HG02588 (cell line): ENCODE measurements around the gene PLA1A.

ENCODE experiments used
- ATAC-seq: cut with Tn5 transposase; IDR thresholded peaks from one replicate; pipeline ENCODE4 v1.9.1; 2021; ENCODE audit warnings: mild to moderate bottlenecking, moderate library complexity; ENCODE audit not compliant: unreplicated experiment

PLA1A gene

GRCh38 chr3:119604878-119605277 is 7.2 kb downstream of the PLA1A start:
- no peak for ATAC-seq

DNA sequence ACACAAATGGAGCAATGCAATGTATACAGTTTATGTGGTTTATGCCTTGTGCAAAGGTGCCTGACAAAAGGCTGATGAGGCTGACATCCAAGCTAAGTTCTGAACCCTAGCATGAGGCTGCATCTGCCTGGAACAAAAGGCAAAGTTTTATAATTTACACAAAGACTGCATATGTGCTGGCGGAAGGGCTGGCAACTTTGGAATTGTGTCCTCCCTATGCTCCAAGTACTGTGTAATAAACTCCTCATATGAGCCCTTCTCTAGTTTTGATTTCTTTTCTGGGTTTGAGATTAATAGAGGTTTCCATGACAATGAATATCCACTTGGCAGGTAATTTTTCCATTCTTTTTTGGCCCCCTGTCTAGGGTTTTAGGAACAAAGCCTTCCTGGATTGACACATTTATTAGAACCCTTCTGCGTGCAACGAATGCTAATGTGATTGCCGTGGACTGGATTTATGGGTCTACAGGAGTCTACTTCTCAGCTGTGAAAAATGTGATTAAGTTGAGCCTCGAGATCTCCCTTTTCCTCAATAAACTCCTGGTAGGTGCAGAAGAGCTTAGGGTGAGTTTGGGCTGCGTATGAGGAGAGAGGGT is 10.8 kb downstream of the PLA1A start:
- no peak for ATAC-seq

DNA sequence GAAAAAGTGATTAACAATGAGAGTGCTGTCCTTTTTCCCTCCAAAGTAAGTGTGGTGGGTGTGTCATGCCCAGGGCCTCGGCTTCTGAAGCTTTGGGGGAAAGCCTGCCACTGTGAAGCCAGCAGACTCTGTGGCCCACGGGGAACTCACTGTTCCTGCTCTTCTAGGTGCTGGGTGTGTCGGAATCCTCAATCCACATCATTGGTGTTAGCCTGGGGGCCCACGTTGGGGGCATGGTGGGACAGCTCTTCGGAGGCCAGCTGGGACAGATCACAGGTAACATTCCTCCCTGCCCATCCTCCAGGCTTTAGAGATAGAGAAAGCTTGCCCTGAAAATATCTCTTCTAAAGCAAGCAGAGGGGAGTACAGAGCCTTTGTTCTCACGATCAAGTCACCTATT is 11.6 kb downstream of the PLA1A start:
- no peak for ATAC-seq

- ATAC-seq: no peak
Measured at GRCh38 chr3:119611664-119612063, 14.0 kb downstream of the PLA1A start.

GRCh38 chr3:119613201-119613600 is 15.5 kb downstream of the PLA1A start:
- no peak for ATAC-seq

GRCh38 chr3:119613872-119614271 is 16.2 kb downstream of the PLA1A start:
- ATAC-seq: no peak

GRCh38 chr3:119616056-119616455 is 18.4 kb downstream of the PLA1A start:
- ATAC-seq: no peak

DNA sequence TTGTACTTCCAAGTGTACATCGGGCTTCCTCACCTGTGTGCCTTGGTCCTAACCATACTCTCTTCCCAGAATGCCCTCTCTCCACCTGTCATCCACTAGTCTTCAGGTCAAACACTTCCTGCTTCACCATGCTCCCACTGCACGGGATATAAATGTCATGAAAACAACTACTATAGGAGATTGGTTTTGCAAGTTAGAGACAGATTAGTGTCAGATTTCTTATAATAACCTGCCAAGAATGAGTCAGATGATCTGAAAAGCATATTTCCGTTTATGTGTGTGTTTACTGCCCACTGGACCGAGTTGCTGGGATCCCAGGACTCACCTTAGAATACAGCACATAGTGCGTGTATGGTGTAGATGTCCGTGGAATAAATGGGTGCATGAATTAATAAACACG is 21.4 kb downstream of the PLA1A start:
- no peak for ATAC-seq

DNA sequence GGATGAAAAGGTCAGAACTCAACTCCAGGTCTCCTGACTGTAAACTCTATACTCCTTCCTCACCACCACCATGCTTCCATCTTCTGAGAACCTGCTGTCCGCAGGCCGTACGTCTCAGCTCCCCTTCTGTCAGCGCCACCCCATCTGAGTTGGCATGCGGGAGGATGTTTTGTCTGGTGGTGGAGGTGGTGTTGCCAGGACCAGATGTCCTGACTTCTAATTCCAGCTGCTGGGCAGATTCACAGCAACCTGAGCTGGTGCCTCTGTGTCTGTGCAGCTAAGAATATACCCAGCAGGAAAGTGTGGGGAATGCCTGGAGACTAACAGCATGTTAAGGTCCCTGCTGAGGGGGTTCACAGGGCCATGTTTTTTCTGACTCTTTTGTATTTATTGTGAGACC is 23.2 kb downstream of the PLA1A start:
- ATAC-seq: no peak

DNA sequence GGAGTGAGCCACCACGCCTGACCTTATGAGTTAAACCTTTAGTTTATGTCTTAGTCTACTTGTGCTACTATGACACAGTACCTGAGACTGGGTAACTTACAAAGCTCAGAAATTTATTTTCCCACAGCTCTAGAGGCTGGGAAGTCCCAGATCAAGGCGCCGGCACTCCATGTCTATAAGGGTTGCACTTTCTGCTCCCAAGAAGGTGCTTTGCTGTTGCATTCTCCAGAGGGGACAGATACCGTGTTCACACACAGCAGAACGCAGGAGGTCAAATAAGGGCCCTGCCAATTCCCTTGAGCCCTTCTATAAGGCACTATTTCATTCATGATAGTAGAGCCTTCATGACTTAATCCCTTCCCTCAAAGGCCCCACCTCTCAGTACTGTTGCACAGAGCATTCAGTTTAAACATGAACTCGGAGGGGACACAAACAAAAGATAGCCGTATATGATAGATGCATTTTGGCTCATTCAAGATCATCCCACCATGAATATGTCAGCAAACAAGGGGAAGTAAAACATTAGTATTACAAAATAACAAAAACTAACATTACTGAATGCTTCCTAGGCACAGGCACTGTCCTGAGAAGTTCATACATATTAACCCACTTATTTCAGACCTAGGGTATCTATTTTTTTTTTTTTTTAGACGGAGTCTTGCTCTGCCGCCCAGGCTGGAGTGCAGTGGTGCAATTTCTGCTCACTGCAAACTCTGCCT is 26.5 kb downstream of the PLA1A start:
- ATAC-seq: no peak

DNA sequence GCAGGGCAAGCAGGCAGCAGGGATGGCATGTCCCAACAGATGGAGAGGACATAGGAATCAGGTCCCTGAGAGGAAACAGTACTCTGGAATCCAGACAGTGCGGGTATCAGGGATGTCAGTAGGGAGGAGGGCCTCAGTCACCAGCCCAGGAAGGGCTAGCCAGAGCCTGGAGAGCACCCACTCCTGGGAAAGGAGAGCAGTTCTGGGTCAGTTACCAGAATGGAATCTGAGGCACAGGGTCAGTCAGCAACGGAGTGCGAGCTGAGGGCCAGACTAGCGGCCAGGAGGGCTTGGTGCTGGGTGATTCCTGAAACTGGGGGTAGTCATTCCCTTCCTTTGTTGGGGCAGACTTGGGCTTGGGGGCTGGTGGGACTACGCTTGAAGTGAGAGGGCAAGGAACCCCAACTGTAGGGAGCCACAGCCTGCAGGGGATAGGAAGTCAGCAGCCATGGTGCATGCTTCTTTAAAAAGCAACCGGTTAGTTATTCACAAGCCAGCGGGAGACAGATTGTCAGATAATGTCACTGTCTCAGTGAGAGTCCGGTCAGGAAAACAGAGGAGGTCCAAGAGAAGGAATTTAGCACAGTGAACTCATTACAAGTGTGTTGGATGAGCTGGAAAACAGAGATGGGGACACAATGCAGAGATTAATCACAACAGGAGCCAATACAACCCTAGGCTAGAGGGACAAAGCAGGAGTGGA is 27.9 kb downstream of the PLA1A start:
- no peak for ATAC-seq

- ATAC-seq: no peak
Measured at GRCh38 chr3:119626196-119626595, 28.5 kb downstream of the PLA1A start.

GRCh38 chr3:119627461-119627860 is 29.8 kb downstream of the PLA1A start:
- ATAC-seq: peak; percentile 35

DNA sequence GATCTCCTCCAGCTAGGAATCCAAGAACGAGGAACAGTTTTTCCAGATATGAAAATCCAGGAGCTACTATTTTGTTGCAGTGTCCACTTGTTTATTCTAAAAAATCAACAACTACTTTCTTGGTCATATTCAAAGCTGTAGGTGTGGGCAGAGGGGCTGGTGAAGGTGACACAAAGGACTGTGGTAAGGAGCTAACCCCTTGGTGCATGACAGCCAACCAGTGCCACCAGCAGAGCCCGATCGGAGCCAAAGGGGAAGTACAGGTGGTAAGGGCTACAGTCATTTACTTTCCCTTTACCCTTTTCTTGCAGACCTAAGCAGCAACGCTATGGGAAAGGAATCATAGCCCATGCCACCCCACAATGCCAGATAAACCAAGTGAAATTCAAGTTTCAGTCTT is 30.7 kb downstream of the PLA1A start:
- peak; percentile 64 for ATAC-seq

GRCh38 chr3:119628816-119629445 is 31.2 kb downstream of the PLA1A start:
- peak; percentile 23 for ATAC-seq

- ATAC-seq: no peak
Measured at GRCh38 chr3:119630128-119630879, 32.6 kb downstream of the PLA1A start.

DNA sequence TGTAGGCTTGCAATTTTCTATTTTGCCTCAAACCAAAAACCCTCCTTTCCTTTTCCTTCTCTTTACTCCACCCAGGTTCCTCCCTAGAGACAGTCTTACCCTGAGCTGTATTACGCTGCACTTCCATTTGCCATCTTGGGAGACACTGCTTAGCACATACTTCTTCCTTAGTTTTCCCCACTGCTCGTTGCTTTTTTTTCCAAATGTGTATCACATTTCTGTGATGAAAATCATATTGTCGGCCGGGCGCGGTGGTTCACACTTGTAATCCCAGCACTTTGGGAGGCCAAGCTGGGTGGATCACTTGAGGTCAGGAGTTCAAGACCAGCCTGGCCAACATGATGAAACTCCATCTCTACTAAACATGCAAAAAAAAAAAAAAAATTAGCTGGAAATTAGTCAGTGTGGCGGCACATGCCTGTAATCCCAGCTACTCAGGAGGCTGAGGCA is 33.2 kb downstream of the PLA1A start:
- no peak for ATAC-seq

DNA sequence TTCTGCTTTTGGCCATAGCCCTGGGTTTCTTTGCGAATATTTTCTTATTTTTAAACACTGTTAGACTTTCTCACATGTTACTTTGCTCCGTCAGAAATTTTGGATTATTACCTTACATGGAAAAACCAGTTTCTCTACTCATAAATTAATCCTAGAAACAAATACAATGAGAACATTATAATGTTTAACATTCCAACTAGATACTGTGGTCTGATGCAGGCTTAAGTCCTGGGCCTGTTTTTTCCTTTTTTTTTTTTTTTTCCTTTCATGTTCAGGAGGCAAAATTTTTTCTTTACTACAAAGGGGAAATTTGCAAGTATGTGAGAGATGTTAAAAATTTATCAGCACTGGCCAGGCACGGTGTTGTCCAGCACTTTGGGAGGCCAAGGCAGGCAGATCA is 33.8 kb downstream of the PLA1A start:
- no peak for ATAC-seq

- no peak for ATAC-seq
Measured at GRCh38 chr3:119632216-119632615, 34.5 kb downstream of the PLA1A start.

GRCh38 chr3:119632829-119633228 is 35.1 kb downstream of the PLA1A start:
- no peak for ATAC-seq

DNA sequence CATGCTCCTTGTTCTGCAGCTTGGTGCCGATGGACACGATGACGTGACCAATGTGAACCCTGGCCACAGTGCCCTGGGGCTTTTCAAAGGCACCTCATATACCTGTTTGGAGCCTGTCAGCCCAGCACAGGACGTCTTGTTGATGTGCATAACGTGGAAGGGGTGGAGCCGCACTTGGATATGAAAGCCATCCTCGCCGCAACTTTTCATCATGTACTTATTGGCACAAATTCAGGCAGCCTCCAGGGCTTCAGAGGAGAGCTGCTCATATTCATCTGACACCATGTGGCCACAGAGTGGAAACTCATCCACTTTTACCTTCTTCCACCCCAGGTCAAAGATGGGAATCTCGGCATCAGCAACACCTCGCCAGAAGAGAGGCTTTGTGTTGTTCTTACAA is 38.0 kb downstream of the PLA1A start:
- ATAC-seq: no peak
